ENCODE results near the gene OPRD1.
"Not testable (repeated sequence)": the region's sequence is repeated elsewhere in the genome, so short reads cannot be mapped to it uniquely, and the experiment has no call there.

Gene OPRD1

DNA sequence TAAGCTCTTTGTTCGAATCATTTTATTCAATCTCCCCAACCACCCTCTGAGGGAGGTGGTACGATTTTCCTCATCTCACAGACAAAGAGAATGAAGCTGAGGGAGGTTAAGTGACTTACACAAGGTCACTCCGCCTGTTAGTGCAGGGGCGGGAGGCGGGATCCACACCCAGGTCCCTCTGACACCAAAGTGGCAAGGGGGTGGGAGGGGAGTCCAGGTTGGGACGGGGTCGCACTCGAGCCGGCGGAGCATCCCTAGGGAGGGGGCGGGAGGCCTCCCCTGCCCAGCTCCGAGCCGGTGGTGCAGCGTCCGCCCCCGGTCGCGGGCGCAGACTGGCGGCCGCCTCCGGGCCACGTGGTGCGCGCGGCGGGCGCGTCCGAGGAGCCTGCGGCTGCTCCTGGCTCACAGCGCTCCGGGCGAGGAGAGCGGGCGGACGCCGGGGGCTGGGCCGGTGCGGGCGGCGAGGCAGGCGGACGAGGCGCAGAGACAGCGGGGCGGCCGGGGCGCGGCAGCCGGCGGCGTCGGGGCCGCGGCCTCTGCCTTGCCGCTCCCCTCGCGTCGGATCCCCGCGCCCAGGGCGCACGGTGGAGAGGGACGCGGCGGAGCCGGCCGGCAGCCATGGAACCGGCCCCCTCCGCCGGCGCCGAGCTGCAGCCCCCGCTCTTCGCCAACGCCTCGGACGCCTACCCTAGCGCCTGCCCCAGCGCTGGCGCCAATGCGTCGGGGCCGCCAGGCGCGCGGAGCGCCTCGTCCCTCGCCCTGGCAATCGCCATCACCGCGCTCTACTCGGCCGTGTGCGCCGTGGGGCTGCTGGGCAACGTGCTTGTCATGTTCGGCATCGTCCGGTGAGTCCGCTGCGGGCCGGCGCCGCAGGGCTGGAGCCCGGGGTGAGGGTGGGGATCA, at the start of gene OPRD1:
TSS of gene OPRD1 (plus strand) at position 405 of the 903 bp plus-strand sequence. CDS start at position 619, 214 bp downstream.
- no peak for DNase-seq

DNA sequence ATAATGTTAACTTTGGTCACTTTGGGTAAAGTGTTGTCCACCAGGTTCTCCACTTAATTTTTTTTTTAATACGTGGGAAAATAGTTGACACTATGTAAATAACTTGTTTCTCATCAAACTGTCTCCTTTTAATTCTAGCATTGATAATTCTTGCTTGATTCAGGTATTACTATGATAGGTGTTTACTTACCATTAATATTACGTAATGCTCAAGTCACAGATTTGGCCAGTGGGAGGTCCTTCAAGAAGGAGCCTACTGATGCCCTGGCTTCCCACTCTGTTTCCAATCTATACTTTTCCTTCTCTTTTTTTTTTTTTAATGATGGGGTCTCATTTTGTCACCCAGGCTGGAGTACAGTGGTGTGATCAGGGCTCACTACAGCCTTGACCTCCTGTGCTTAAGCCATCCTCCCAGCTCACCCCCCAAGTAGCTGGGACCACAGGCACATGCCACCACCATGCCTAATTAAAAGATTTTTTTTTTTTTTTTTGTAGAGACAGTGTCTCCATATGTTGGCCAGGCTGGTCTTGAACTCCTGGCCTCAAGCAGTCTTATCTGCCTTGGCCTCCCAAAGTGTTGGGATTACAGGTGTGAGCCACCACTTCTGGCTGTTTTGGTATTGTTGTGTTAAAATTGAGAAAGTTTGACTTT, 45.3 kb upstream of the OPRD1 start:
- DNase-seq = no peak

DNA sequence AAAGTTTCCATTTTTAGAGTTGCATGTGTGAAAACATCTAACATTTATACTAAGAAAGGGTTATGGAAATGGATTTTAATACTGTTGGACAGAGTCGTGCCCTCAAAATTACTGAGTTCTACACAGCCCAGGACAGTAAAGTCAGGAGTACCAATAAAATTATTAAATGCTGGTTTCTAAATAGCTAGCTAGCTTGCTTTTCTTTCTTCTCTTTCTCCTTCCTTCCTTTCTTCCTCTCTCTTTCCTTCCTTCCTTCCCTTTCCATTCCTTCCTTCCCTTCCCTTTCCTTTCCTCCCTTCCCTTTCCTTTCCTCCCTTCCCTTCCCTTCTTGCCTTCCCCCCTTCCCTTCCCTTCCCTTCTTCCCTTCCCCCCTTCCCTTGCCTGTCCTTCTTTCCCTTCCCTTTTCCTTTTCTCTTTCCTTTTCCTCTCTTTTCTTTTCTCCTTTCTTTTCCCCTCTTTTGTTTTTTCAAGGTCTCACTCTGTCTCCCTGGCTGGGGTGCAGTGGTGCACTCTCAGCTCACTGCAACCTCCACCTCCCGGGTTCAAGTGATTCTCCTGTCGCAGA, 41.3 kb upstream of the OPRD1 start:
- no peak for DNase-seq

DNA sequence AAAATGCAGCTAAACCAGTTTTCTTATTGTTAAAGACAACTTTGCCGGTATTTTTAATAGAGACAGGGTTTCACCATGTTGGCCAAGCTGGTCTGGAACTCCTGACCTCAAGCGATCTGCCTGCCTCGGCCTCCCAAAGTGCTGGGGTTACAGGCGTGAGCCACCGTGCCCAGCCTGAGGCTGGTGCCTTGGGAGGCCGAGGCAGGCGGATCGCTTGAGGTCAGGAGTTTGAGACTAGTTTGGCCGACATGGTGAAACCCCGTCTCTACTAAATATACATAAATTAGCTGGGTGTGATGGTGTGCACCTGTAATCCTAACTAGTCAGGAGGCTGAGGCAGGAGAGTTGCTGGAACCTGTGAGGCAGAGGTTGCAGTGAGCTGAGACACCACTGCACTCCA, 40.0 kb upstream of the OPRD1 start:
- not testable (repeated sequence) for DNase-seq

DNA sequence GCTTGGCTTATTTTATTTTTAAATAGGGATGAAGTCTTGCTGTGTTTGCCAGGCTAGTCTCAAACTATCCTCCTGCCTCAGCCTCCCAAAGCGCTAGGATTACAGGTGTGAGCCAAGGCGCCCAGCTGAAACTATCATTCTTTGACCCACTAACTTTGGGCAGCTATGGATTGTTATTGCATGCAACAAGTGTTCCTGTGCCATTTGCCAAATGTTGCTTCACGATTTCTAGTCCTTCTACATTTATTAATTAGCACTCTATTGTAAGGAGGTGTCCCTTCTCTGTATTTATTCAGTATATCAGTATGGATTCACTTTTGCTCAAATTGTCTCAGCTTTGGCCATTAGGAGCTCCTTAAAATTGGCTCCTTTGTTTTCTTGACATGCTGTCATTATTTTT, 38.9 kb upstream of the OPRD1 start:
- no peak for DNase-seq

DNA sequence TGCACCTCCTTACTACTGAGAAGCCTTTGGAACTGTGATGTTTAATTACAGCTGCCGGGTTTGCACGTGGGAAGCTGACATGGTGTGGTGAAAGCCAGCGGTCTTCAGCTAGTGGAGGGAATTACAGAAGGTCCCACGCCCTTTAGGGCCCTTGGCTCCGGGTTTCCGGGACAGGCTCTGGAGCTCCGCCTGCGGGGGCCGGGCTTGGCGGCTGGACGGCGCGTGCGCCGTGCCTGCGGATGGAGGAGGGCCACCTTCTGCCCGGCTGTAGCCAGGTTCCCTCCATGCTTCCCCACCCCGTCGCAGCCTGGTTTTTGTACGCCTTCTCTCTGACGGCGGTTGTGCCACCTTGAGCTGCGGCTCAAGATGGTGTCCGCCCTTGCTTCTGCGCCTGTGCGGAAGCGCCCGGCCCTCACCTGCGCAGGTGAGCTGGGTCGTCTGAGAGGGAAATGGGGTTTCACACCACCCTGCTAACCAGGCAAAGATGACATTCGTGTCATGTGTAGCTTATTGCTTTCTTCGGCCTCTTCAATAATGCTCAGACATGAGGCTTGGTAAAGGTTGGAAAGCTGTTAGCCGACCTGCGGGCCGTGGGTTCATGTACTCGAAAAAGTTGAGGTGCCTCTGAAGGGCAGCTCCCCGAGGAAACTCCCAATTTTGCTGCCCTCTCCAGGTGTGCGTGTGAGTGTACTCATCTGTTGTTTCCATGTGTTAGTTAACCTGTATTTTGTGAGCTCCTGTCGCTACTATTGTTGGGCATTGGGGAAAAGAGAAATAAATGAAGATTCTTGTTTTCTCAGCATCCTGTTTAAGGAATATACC, 36.6 kb upstream of the OPRD1 start:
- DNase-seq = no peak

DNA sequence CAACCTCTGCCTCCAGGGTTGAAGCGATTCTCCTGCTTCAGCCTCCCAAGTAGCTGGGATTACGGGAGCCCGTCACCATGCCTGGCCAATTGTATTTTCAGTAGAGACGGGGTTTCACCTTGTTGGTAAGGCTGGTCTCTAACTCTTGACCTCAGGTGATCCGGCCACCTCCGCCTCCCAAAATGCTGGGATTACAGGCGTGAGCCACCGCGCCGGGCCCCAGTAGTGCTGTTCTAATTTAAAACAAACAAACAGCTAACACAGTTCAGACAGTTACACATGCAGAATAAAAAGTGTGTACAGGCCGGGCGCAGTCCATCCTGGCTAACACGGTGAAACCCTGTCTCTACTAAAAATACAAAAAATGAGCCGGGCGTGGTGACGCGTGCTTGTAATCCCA, 35.6 kb upstream of the OPRD1 start:
- no peak for DNase-seq

DNA sequence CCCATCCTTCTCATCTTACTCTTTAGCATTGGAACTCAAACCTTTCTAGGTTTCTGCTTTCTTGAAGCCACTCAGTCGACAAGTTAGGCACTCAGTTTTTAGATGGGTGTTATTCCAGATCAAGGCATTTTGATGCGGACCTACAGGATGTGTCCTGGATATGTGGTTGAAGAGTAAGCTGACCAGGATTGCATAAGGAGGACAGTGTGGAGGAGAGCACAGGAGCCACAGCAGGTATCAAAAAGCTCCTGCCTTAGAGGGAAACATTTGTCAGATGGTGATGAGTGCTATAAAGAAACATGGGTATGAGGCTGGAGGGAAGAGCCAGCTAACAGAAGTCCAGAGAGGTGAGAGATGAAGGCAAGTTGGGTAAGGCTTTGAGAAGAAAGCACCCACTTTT, 33.9 kb upstream of the OPRD1 start:
- DNase-seq = no peak

DNA sequence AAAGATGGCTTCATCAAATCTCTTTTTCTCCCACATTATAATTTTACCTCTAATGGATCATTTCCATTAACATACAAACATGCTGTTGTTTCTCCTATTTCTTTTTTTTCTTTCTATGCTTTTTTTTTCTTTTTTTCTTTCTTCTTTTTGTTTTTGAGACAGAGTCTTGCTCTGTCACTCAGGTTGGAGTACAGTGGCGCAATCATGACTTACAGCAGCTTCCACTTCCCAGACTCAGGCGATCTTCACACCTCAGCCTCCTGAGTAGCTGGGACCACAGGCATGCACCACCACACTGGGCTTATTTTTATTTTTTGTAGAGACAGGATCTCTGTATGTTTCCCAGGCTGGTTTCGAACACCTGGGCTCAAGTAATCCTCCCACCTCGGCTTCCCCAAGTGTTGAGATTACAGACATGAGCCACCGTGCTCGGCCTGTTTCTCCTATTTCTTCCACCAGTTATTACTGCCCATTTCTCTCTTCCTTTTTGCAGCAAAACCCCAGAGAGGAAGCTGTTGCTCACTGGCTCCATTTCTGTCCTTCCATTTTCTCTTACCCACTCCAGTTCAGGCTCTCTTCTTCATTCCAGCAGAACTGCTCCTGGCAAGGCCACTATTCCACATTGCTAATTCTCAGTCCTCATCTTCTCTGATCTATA, 32.1 kb upstream of the OPRD1 start:
- no peak for DNase-seq

DNA sequence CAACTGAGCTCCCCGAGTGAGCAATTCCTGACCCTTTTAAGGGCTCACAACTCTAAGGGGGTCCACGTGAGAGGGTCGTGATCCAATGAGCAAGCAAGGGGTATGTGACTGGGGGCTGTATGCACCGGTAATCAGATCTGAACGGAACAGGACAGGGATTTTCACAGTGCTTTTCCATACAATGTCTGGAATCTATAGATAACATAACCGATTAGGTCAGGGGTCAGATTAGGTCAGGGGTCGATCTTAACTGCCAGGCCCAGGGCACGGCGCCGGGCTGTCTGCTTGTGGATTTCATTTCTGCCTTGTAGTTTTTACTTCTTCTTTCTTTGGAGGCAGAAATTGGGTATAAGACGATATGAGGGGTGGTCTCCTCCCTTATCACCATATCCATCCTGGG, 30.7 kb upstream of the OPRD1 start:
- DNase-seq = no peak

DNA sequence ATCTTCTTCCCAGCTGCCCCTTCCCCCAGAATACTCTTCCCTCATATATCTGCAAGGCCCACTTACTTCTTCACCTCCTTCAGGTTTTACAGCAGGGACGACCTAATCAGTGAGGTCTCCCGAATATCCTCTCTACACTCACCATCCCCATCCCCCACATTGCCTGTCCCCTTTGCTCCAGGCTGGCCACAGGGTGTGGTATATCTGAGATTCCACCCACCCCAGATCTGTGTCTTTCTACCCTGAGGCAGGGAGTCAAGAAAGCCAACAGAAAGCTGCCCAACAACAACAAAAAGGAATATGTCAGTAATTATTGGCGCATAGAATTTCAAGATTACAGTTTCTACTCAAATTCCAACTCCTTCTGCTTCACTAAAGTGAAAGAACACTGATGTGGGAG, 30.0 kb upstream of the OPRD1 start:
- DNase-seq = no peak

DNA sequence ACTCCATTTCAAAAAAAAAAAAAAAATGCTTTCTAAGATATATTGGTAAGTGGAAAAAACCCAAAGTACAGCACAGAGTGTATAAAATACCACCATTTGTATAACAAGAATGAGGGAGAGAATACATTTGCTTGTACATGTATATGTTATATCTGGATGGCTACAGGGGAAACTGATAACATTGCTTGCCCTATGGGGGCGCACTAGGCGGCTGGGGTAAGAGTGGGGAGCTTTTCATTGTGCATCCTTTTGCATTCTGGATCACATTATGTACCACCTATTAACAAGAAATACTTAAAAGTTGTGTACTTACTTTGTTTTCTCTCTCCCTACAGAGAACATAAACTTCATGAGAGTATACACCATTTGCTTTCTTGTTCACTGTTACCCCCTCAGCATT, 28.6 kb upstream of the OPRD1 start:
- no peak for DNase-seq

DNA sequence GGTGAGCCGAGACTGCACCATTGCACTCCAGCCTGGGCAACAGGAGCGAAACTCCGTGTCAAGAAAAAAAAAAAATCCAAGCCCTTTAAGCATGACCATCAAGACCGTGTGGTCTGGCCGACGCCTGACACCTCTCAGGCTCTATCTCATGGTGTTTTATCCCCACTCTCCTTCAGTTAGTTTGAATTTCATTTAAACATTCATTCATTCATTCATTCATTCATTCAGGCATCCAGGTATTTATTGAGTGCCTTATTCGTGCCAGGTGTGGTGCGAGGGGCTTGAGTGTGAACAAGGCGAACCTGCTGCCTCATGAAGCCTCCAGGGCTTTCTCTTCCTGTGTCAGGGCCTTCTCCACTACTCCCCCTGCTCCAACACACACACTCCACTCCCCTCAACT, 22.6 kb upstream of the OPRD1 start:
- DNase-seq = no peak

DNA sequence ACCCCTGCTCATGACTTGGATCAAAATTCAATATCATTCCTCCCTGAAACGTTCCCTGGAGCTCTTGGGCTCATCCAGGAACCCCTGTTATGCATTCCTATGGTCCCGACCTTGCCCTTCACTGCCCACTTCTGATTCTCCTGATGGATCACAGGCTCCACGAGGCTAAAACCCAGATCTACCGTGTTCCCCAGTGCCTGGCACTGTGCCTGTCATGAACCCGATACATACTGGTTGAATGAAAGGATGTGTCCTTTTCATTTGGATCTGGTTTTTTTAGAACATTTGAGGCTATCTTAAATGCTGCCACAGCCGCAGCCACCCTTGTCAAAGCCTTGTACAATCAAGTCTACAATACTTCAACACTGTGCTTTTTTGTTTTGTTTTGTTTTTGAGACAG, 22.2 kb upstream of the OPRD1 start:
- no peak for DNase-seq

DNA sequence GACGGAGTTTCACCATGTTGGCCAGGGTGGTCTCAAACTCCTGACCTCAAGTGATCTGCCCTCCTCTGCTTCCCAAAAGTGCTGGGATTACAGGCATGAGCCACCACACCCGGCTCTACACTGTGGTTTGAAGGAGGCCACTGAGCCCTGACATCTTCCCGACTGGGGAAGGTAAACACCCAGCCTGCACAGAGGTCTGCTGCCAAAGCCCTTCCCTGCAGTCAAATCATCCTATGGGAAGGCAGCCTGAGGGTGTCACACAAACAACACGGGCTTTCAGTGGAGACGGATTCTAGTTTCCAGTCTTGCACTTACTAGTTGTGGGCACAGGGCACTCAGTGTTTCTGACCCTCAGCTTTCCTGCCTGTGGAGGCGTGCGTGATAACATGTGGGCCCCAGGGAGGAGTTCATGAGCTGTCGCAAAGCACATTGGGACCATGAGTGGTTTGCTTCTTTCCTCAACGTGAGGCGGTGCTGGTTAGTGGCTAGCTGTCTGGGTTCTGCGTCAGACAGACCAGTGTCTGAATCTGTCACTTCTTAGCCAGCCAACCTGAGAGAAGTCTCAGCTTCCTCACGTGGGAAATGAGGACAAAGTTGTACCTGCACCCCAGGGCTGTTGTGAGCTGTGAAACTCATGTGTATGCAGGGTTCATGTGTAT, 21.5 kb upstream of the OPRD1 start:
- DNase-seq = no peak

DNA sequence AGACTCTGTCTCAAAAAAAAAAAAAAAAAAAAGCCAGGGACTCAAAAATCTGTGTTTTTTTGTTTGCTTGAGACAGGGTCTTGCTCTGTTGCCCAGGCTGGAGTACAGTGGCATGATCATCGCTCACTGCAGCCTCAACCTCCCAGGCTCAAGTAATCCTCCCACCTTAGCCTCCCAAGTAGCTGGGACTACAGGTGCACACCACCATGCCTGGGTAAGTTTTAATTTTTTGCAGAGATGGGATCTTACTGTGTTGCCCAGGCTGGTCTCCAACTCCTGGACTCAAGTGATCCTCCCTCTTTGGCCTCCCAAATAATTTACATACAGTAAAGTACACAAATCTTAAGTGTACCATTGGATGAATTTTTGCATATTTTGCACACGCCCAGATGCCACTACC, 20.0 kb upstream of the OPRD1 start:
- not testable (repeated sequence) for DNase-seq

DNA sequence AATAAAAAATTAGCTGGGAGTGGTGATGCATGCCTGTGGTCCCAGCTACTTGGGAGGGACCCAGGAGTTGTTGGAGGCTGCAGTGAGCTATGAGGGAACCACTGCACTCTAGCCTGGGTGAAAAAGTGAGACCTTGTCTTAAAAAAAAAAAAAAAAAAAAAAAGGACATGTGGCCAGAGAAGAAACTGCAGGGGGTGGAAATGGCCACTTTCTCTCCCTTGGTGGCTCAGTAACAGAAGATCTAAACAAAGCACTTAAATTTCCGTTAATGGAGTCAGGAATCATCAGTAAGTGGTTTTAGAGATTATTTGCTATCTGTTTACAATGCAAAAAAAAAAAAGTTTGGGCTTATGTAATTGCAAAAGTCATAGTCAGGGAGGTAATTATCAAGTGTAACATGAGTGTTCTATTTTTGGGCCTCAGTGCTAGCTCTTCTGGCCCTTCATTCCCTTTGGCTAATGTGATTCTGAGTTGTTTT, 19.3 kb upstream of the OPRD1 start:
- DNase-seq = no peak

DNA sequence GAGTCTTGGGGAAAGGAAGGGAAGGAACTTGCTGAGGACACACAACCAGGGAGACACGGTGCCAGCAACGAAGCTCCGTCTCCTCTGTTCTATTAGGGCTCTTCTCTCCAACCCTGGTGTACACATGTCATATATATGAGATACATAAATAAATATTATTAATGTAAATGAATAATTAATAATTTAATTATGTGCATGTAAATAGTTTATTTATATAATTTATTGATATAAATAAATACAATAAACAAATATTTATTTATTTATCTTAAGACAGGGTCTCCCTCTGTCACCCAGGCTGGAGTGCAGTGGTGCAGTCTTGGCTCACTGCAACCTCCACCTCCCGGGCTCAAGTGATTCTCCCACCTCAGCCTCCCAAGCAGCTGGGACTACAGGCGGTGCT, 17.4 kb upstream of the OPRD1 start:
- not testable (repeated sequence) for DNase-seq

DNA sequence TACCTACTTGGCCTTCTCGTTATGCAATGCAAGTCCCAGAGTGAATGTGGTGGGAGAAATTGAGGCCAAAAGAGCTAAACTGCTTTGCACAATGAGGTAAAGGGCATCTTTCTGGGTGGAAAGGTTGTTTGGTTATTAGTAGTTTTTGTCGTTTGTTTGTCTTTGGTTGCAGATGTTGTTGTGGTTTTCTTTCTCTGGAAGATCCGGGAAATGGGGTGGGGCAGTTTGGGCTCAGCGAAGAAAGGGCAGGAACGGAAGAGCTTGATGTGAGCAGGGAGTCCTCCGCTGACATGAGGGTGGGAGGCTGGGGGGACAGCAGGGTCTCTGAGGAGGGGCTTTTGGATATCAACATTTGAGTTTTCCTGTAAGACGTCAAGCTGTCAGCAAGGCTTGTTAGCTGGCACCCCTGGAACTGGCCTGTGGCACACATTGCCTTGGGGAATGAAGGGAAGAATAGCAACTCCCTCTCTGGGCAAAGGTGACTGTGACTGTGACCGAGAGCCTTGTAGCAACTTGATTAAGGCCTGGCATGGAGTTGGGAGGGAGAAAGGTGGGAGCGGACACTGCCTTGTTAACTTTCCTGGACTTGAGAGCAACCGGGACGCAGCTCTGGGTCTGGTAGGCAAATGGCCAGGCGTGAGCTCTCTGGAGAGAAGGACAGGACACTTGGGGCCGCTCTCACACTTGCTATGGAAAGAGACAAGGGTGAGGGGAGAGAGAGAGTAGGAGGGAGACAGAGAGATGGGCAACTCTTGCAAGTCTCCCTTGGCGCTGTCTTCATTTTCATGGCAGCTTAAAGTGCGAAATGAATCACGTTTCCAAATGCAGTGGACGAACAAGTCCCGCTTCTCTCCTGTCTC, 15.4 kb upstream of the OPRD1 start:
- no peak for DNase-seq

DNA sequence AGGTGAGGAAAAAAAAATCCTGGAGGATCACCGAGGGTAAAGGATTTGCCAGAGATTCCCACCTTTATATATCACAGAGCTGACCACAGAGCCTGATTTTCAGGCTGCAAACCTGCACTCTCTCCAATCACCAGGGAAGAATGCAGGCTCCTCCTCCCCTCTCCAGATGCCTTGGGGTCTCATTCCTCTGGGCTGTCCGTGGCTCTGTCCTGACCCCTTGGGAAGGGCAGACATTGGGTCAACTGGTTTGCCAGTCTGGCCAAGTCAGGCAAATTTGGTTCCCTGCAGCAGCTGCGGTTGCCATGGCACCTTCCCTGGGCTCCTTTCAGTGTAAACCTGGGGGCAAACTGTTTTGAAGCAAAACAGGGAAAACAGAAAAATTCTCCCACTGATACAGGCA, 11.6 kb upstream of the OPRD1 start:
- no peak for DNase-seq

DNA sequence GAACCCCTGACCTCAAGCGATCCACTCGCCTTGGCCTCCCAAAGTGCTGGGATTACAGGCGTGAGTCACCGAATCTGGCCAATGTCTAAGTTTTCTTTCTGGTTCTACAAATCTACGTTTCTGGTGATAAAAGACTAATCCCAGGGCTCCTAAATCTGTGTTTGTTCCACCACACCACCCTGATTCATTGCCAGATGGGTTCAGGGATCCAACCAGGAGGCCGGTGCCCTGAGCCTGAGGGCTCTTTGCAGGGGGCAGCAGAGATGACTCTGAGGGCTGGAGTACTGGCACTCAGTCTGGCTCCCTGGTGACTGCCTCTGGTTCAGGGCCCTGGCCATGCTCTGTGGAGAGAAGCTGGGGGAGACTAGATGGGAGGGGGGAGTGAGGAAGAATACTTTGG, 10.5 kb upstream of the OPRD1 start:
- no peak for DNase-seq

All from DMS 273 treated with DMSO at 0.1 percent for 48 hours (cell line).